Calu3 (cell line): ENCODE data around the gene PDGFD. TPM values are rescaled to one million over a fixed set of nuclear protein-coding genes. Genes with fewer than 3 reads are reported as not detected.

Experiments
- BruUV-seq: library from RNA; stranded (reverse); fragments of 400-500 nt; replicated peaks from 2 replicates; lab custom pipeline; 2021; lab: Mats Ljungman, UMichigan
- CTCF ChIA-PET: fragments of 300-600 bp; sonication (Branson Sonifier 250); formaldehyde crosslinking; loops from one replicate; lab custom pipeline; 2022; ENCODE audit warnings: antibody characterized with exemption; lab: Charles Lee
- DNase-seq: peaks from one replicate; pipeline ENCODE4 v3.0.0; 2022
- H3K27ac Mint-ChIP-seq: one replicate; pipeline ENCODE4 v1.8.0; 2022; ENCODE audit warnings: mixed read lengths; ENCODE audit not compliant: unreplicated experiment
- H3K27me3 Mint-ChIP-seq: one replicate; pipeline ENCODE4 v1.8.0; 2022; ENCODE audit warnings: mixed read lengths; ENCODE audit not compliant: unreplicated experiment
- H3K36me3 Mint-ChIP-seq: one replicate; pipeline ENCODE4 v1.8.0; 2022; ENCODE audit warnings: mild to moderate bottlenecking, moderate library complexity, mixed read lengths; ENCODE audit not compliant: insufficient read depth, unreplicated experiment
- H3K4me1 Mint-ChIP-seq: one replicate; pipeline ENCODE4 v1.8.0; 2022; ENCODE audit warnings: mild to moderate bottlenecking, low read depth, mixed read lengths; ENCODE audit not compliant: unreplicated experiment
- H3K4me3 Mint-ChIP-seq: one replicate; pipeline ENCODE4 v1.8.0; 2022; ENCODE audit warnings: mild to moderate bottlenecking, low read depth, moderate library complexity, mixed read lengths; ENCODE audit not compliant: unreplicated experiment
- H3K9me3 Mint-ChIP-seq: one replicate; pipeline ENCODE4 v1.8.0; 2022; ENCODE audit warnings: low read depth, mixed read lengths; ENCODE audit not compliant: unreplicated experiment
- CTCF ChIP-seq: fragments of 200-600 bp; IDR thresholded peaks from one replicate; pipeline ENCODE4 v1.8.0; 2022; ENCODE audit warnings: antibody characterized with exemption; ENCODE audit not compliant: unreplicated experiment
- intact Hi-C: fragments of 100-400 bp; cut with micrococcal nuclease; formaldehyde crosslinking; loops from one replicate; pipeline ENCODE4 v1.10.0; 2022; ENCODE audit not compliant: unreplicated experiment
- total RNA-seq: library from RNA; stranded (reverse); gene quantifications from 2 replicates; pipeline ENCODE4 v1.2.3, GENCODE V29; 2022

The PDGFD gene
- total RNA-seq, 1 experiment from 2014 or later = 5.1 TPM

DNA sequence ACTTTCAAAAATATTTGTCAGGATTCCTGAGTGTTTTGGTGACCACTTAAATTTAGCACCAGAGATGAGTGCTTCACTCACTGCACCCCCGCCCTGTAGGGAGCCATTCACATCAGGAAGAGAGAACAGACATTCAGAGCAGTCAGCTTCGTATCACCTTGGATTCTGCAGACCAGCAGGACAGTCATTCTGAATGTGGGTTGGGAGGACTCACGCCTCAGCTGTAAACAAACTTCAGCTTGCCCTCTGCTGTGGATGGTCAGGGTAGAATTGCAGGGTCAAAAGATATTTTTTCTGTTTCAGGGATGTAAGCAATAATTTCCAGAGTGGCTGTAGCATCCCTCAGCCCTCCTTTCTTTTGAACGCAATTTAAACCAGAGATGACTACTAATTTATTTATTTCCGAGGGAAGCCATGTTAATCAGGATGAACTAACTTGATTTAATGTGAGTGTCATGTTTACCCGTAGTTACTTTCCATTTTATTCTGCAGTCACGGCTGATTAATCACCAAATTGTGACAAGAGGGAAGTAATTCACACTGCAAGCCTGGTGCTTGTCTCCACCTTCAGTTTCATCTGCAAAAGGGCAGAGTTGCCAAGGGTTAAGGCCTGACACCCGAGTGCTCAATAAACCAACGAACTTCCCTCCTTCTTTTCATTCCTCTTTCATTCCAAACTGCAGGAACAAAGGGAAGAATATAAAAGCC lies 301.7 kb downstream of the PDGFD start:
- Mint-ChIP-seq H3K9me3 (no peaks in the 10 kb centered on the region), H3K4me3 (no peak overlapping the region), H3K27ac (no peak overlapping the region), H3K27me3 (no peaks in the 10 kb centered on the region), H3K36me3 (no peaks in the 10 kb centered on the region), H3K4me1 (no peaks in the 10 kb centered on the region)
- intact Hi-C loops = no loop called here
- TF ChIP-seq CTCF = no peak
- BruUV-seq = no TSS peak
- CTCF ChIA-PET = no interaction called here
- DNase-seq = no peak

Other genes starting within 250 kb of the PDGFD start
- not detected in 2 replicates for gene DDI1, start 127.5 kb downstream of the PDGFD start, total RNA-seq